GM12874 (cell line): Measurements from ENCODE around the gene P2RY6.

Experiments used
- CTCF ChIP-seq: IDR thresholded peaks from 2 replicates; pipeline ENCODE4 v1.5.1; 2011; ENCODE audit warnings: low read depth, mild to moderate bottlenecking, control low read depth, low read length, moderate library complexity; ENCODE audit not compliant: insufficient read depth

Gene P2RY6

GRCh38 chr11:73331138-73331916 lies 59.2 kb downstream of the P2RY6 start:
- TF ChIP-seq CTCF = no peak

GRCh38 chr11:73333173-73333572 lies 61.0 kb downstream of the P2RY6 start:
- no peak for TF ChIP-seq CTCF

GRCh38 chr11:73333640-73334383 lies 61.7 kb downstream of the P2RY6 start:
- no peak for TF ChIP-seq CTCF

GRCh38 chr11:73334384-73335203 lies 62.5 kb downstream of the P2RY6 start:
- no peak for TF ChIP-seq CTCF

- TF ChIP-seq CTCF = peak; percentile 97
Observed at GRCh38 chr11:73335204-73335923, 63.2 kb downstream of the P2RY6 start.

- no peak for TF ChIP-seq CTCF
Observed at GRCh38 chr11:73337846-73338245, 65.7 kb downstream of the P2RY6 start.
